HG02623 (cell line): ENCODE data around the gene ADGRL1.

Source experiments
- ATAC-seq: cut with Tn5 transposase; IDR thresholded peaks from one replicate; pipeline ENCODE4 v1.9.1; 2021; ENCODE audit warnings: moderate library complexity; ENCODE audit not compliant: unreplicated experiment

ADGRL1 gene

GRCh38 chr19:14145381-14145780 is 60.6 kb downstream of the ADGRL1 start:
- no peak for ATAC-seq

- no peak for ATAC-seq
Measured at GRCh38 chr19:14142262-14143190, 63.4 kb downstream of the ADGRL1 start.

- ATAC-seq: no peak
Measured at GRCh38 chr19:14141041-14141440, 64.9 kb downstream of the ADGRL1 start.

DNA sequence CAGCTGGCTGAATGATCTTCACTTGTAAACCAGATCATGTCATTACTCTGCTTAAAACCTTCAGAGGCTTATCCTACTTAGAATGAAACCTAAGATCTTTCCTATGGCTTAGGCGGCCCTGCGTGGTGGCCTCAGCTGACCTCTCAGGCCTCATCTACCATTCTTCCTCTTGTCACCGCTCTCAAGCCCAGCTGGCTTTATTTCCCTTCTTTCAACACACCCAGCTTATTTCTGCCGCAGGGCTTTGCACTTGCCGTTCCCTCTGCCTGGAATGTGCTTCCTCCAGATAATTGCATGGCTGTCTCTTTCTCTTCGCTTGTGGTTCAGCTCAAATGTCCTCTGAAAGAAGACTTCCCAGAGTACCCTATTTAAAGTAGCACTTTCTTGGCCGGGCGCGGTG is 66.0 kb downstream of the ADGRL1 start:
- no peak for ATAC-seq

DNA sequence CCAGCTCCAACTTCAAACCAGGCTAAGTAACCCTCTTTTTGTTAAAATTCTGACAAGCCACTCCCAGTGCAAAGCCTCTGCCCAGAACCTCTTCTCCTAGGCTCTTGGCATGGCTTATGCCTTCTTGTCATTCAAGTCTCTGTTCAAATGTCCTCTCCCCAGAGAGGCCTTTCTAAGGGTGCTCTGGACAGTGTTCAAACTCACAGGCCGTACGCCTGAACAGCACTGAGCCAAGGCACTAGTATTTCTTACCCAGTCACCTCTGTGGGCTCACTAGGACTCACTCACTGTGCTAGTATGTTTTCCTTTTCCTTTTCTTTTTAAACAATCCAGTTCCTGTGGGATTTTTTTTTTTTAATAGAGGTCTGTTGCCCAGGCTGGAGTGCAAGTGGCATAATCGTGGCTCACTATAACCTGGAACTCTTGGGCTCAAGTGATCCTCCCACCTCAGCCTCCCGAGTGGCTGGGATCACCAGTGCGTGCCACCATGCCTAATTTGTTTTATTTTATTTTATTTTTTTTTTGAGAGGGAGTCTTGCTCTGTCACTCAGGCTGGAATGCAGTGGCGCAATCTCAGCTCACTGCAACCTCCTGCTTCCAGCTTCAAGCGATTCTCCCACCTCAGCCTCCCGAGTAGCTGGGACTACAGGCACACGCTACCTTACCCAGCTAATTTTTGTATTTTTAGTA is 67.2 kb downstream of the ADGRL1 start:
- no peak for ATAC-seq

DNA sequence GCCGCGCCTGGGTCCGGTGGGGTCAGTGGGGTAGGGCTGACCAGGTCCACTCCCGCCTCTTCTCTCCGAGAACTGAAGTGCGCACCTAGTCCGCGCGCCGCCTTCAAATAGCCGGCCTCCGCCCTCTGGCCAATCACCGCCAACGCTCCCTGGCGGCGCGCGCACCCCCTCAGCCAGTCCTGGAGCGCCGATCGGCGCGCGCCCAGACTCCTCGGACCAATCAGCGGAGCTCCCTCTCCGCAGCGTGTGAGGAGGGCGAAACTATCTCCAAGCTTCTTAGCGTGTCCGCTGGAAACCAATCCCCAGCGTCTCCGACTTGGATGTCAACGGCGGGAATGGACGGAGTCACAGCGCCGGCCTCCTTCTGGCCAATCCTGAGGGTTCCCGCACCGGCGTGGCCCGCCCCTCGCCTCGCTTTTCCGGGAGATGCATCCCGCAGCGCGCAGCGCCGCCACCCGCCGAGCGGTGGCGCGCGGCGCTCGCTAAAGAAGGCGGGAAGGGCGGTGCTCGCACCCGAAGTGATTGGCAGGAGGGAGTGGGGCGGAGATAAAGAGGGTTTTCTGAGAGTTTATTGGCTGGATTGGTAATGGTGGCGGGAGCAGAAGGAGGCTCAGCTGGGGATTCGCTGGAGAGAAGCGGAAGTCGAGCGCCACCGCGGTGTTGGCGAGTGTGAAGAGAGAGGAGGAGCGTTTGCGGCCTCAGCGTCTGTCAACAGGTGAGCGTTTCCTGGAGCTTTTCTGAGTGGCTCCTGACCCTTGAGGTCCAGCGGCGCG is 69.3 kb downstream of the ADGRL1 start, which contains the start of gene ASF1B:
ASF1B (minus strand) TSS at position 81 of the 773 bp plus-strand sequence. CDS start 133 bp downstream, outside the sequence.
- ATAC-seq: peak; percentile 78

DNA sequence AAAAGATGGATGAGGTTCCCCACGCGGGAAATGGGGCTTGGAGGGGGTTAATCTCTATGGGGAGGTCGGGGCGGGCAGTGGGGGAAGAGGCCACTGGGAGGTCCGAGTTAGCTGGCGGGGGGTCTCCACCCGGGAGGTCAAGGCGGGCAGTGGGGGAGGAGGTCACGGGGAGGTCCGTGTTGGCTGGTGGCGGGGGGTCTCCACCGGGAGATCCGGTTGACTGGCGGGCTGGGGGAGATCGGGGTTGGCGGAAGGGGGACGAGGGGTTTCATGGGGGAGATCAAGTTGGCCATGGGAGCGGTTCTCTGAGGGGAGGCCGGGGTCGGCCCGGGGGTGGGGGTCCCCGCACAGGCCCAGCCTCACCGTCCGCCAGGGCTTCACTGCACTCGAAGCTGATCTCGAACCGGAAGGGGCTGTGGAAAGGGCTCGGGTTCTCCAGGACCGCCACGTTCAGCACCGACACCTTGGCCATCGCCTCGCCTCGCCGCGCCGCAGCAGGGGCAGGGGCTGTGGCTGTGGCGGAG is 69.9 kb downstream of the ADGRL1 start:
- no peak for ATAC-seq

DNA sequence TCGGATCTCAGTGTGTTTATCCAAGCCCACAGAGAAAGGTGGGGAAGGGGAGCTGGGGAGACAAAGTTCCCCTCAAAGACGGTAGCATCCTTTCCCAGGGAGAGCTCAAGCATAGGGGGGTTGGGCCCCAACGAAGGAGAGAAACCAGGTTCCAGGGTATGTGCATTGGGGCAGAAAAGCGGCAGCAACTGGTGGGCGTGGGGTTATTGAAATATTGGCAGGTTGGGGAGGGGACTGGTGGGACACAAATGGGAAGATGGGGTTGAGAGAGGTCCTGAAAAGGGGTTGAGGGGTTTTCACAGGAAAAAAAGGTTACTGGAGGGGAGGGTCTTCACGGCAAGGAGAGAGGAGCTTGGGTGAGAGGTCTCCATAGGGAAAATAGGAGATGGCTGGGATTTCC is 70.6 kb downstream of the ADGRL1 start:
- ATAC-seq: no peak

DNA sequence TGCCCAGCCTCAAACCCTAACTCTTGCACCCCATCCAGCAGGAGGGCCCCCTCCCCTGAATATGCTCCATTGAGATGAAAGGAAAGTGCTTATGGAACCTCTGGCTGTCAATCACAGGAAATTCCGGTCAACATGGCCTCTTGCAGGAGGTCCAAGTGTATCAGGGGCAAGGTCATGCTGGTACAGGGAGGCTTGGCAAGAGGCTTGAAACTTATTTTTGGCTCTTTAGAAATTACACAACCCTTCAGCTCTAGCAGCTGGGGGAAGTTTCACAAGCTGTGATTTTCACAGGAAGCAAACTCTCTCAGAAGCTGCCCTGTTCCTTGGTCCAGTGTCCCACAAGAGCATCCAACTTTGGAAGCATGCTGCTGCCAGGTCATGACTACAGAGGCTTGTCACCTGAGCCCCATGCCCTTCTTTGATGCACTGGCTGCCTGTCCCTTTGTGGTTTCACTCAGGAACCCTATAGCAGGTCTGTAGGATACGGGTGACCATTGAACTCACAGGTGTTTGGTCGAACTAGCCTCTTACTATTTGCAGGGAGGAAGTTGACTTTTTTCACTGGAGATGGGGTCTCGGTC is 78.0 kb downstream of the ADGRL1 start:
- no peak for ATAC-seq

GRCh38 chr19:14127176-14127575 is 78.8 kb downstream of the ADGRL1 start:
- ATAC-seq: no peak

DNA sequence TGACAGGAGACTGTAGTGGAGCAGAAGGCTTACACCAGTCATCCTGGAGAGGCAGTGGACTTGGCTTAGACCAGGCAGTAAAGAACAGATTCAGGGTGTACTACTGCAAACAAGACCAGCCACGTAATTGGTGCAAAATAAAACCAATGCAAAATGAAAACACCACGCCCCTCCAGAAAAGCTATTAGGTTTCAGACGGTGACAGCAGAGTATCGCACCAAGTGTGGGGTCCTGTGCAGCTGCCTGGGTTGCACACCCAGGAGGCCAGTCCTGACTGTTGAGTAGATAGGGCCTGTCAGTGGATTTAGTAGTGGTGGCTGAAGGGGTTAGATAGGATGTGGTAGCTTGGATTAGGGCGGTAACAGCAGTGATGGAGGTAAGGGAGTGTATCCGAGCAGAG is 83.0 kb downstream of the ADGRL1 start:
- ATAC-seq: no peak

DNA sequence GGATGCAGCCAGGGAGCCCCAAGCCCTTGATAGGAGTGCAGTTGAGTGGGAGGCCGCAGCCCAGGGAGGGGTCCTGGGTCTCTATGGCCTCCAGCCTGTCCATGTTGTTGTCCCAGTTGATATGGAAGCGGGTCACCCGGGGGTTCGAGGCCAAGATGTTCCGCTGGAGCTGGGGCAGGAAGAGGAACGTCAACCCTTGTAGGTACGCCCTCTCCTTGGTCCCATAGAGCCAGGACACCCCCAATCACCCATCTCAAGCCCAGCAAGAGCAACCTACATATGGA is 85.5 kb downstream of the ADGRL1 start:
- no peak for ATAC-seq

- no peak for ATAC-seq
Measured at GRCh38 chr19:14119644-14120496, 86.1 kb downstream of the ADGRL1 start.

- ATAC-seq: no peak
Measured at GRCh38 chr19:14119146-14119545, 86.8 kb downstream of the ADGRL1 start.

- peak; percentile 27 for ATAC-seq
Measured at GRCh38 chr19:14118165-14119051, 87.6 kb downstream of the ADGRL1 start.

- ATAC-seq: peak; percentile 90
Measured at GRCh38 chr19:14117668-14118164, 88.3 kb downstream of the ADGRL1 start, which contains the start of gene PRKACA. Gene PRKACA, minus strand, starts transcription at chr19:14117762. Its CDS starts 215 bp downstream, at chr19:14117547.

GRCh38 chr19:14116918-14117578 is 88.9 kb downstream of the ADGRL1 start:
- ATAC-seq: peak; percentile 4

- no peak for ATAC-seq
Measured at GRCh38 chr19:14116525-14116917, 89.4 kb downstream of the ADGRL1 start.
